ENCODE measurements around the gene GNG11. TPM values are rescaled to one million over a fixed set of nuclear protein-coding genes. Genes with fewer than 3 reads are reported as not detected.

The GNG11 gene
- total and polyA plus RNA-seq, 11 donors = 10.5 to 37.7 (median 19.0) TPM

- WGBS, 4 donors = 90 to 94% (median 92%) methylated on average over 1 of the region's 1 CpG
- no peaks in the 10 kb centered on the region for H3K36me3 ChIP-seq
- no peak for DNase-seq
- H3K4me3 ChIP-seq = no peak overlapping the region
- H3K9me3 ChIP-seq = no peaks in the 10 kb centered on the region
- peak overlapping the region in 1 of 12 donors; percentile 9 for H3K27ac ChIP-seq
- TF ChIP-seq CTCF (IDR thresholded peaks at IDR 0.05) = no peak
- TF ChIP-seq POLR2A (IDR thresholded peaks at IDR 0.05) = no peak
- no peaks in the 10 kb centered on the region for H3K27me3 ChIP-seq
- no peak for ATAC-seq
- intact Hi-C loops (cut with DNase I) = no loop called here
- H3K4me1 ChIP-seq = peaks cover 0 to 8% (median 0%) of the 10 kb centered on the region in 12 donors
Measured at GRCh38 chr7:93937818-93938217, 16.3 kb downstream of the GNG11 start.

GRCh38 chr7:93938293-93938692, 16.8 kb downstream of the GNG11 start:
- intact Hi-C loops (cut with DNase I) = no loop called here
- H3K4me3 ChIP-seq = no peak overlapping the region
- ATAC-seq (no peak), DNase-seq (no peak)
- no peaks in the 10 kb centered on the region for H3K36me3 ChIP-seq
- peaks cover 0 to 8% (median 0%) of the 10 kb centered on the region in 12 donors for H3K4me1 ChIP-seq
- no peaks in the 10 kb centered on the region for H3K9me3 ChIP-seq
- no peak for TF ChIP-seq CTCF (IDR thresholded peaks at IDR 0.05)
- no peak overlapping the region for H3K27ac ChIP-seq
- no peaks in the 10 kb centered on the region for H3K27me3 ChIP-seq

GRCh38 chr7:93941945-93942344, 20.4 kb downstream of the GNG11 start:
- WGBS, 4 donors = 95 to 99% (median 96%) methylated on average over 2 of the region's 2 CpGs
- Histone ChIP-seq H3K27ac (no peak overlapping the region), H3K4me1 (peaks cover 0 to 36% (median 25%) of the 10 kb centered on the region in 12 donors), H3K27me3 (no peaks in the 10 kb centered on the region), H3K36me3 (no peaks in the 10 kb centered on the region), H3K4me3 (no peak overlapping the region), H3K9me3 (no peaks in the 10 kb centered on the region)
- TF ChIP-seq POLR2A (IDR thresholded peaks at IDR 0.05) = no peak
- no peak for TF ChIP-seq CTCF (IDR thresholded peaks at IDR 0.05)
- DNase-seq (no peak), ATAC-seq (no peak)
- intact Hi-C loops (cut with DNase I) = no loop called here

GRCh38 chr7:93943816-93944540, 22.4 kb downstream of the GNG11 start:
- intact Hi-C loops (cut with DNase I) = no loop called here
- TF ChIP-seq CTCF (IDR thresholded peaks at IDR 0.05) = no peak
- TF ChIP-seq POLR2A (IDR thresholded peaks at IDR 0.05) = no peak
- ATAC-seq = no peak
- Histone ChIP-seq H3K9me3 (no peaks in the 10 kb centered on the region), H3K27me3 (no peaks in the 10 kb centered on the region), H3K36me3 (no peaks in the 10 kb centered on the region), H3K27ac (peak overlapping the region in 11 of 12 donors; percentile 6 to 79 (median 33)), H3K4me3 (no peak overlapping the region), H3K4me1 (peaks cover 0 to 33% (median 25%) of the 10 kb centered on the region in 12 donors)
- 44 to 67% (median 56%) methylated on average over 4 of the region's 4 CpGs for WGBS, 4 donors
- no peak for DNase-seq
